ENCODE results near the gene SMOC2. TPM values are rescaled to one million over a fixed set of nuclear protein-coding genes. Genes with fewer than 3 reads are reported as not detected.

The SMOC2 gene
- total and polyA plus RNA-seq, 2 donors (not counting 1 experiment from before 2014, with no cell fraction given): 0.37 TPM; not detected in 1

- Mint-ChIP-seq H3K27ac (no peak overlapping the region), H3K9me3 (ENCODE audit: insufficient read depth) (peaks cover 4% of the 10 kb centered on the region), H3K27me3 (no peaks in the 10 kb centered on the region), H3K4me1 (no peaks in the 10 kb centered on the region), H3K4me3 (no peak overlapping the region)
- H3K36me3 ChIP-seq (replicated peaks in 1 of 2; ENCODE audit: control extremely low read depth in 1 of 2, control insufficient read depth in 1 of 2, extremely low read depth in 1 of 2, insufficient read depth in 2 of 2, low read length in 1 of 2): no peaks in the 10 kb centered on the region
- no peak overlapping the region for H3K4me3 ChIP-seq (ENCODE audit: control extremely low read depth in 1 of 5, extremely low read depth in 1 of 5, insufficient read depth in 1 of 5, low read depth in 2 of 5, low read length in 4 of 5)
- no peak overlapping the region for H3K9ac ChIP-seq (ENCODE audit: low read length)
- ChIA-PET POLR2A (no interaction called here), CTCF (no interaction called here)
- H3K27me3 ChIP-seq (replicated peaks in 1 of 4; ENCODE audit: control extremely low read depth in 1 of 4, control insufficient read depth in 3 of 4, insufficient read depth in 4 of 4, low read length in 3 of 4): no peaks in the 10 kb centered on the region
- no peak overlapping the region for H3K27ac ChIP-seq (ENCODE audit: low read length in 2 of 2)
- no peak overlapping the region for H3K4me2 ChIP-seq (replicated peaks; ENCODE audit: low read depth, low read length, poor library complexity, severe bottlenecking)
- TF ChIP-seq EZH2 (IDR thresholded peaks at IDR 0.05; ENCODE audit: borderline replicate concordance, insufficient read depth, low read depth, low read length, poor library complexity, severe bottlenecking) (no peak), CTCF (IDR thresholded peaks at IDR 0.05) (no peak)
- intact Hi-C loops (cut with micrococcal nuclease): no loop called here
- peaks cover 0 to 10% (median 0%) of the 10 kb centered on the region in 3 donors for H3K9me3 ChIP-seq (ENCODE audit: control extremely low read depth in 1 of 3, control insufficient read depth in 2 of 3, insufficient read depth in 1 of 3, low read length in 2 of 3)
- H2AFZ ChIP-seq (ENCODE audit: insufficient read depth, low read depth, low read length, poor library complexity, severe bottlenecking): no peak overlapping the region
- no peak for ATAC-seq (ENCODE audit: low read depth)
- H3K4me1 ChIP-seq (ENCODE audit: control insufficient read depth in 2 of 2, insufficient read depth in 2 of 2, low read length in 2 of 2): no peaks in the 10 kb centered on the region
- no peaks in the 10 kb centered on the region for H4K20me1 ChIP-seq (ENCODE audit: control insufficient read depth, insufficient read depth, low read length, poor library complexity, severe bottlenecking)
- WGBS (ENCODE audit: insufficient coverage): 82% methylated on average over 10 of the region's 10 CpGs
- H3K79me2 ChIP-seq (ENCODE audit: control insufficient read depth, insufficient read depth, low read length): no peaks in the 10 kb centered on the region
- DNase-seq: no peak
Observed at GRCh38 chr6:168554472-168554871, 113.5 kb downstream of the SMOC2 start.

GRCh38 chr6:168554898-168555617, 114.1 kb downstream of the SMOC2 start:
- ChIA-PET POLR2A (no interaction called here), CTCF (no interaction called here)
- H3K4me2 ChIP-seq (replicated peaks; ENCODE audit: low read depth, low read length, poor library complexity, severe bottlenecking): no peak overlapping the region
- Mint-ChIP-seq H3K4me1 (no peaks in the 10 kb centered on the region), H3K27me3 (no peaks in the 10 kb centered on the region), H3K27ac (no peak overlapping the region), H3K9me3 (ENCODE audit: insufficient read depth) (peaks cover 4% of the 10 kb centered on the region), H3K4me3 (no peak overlapping the region)
- no peaks in the 10 kb centered on the region for H3K4me1 ChIP-seq (ENCODE audit: control insufficient read depth in 2 of 2, insufficient read depth in 2 of 2, low read length in 2 of 2)
- H4K20me1 ChIP-seq (ENCODE audit: control insufficient read depth, insufficient read depth, low read length, poor library complexity, severe bottlenecking): no peaks in the 10 kb centered on the region
- ATAC-seq (ENCODE audit: low read depth): no peak
- no peak overlapping the region for H3K9ac ChIP-seq (ENCODE audit: low read length)
- TF ChIP-seq EZH2 (IDR thresholded peaks at IDR 0.05; ENCODE audit: borderline replicate concordance, insufficient read depth, low read depth, low read length, poor library complexity, severe bottlenecking) (no peak), CTCF (IDR thresholded peaks at IDR 0.05) (no peak)
- no peak overlapping the region for H3K27ac ChIP-seq (ENCODE audit: low read length in 2 of 2)
- H3K27me3 ChIP-seq (replicated peaks in 1 of 4; ENCODE audit: control extremely low read depth in 1 of 4, control insufficient read depth in 3 of 4, insufficient read depth in 4 of 4, low read length in 3 of 4): no peaks in the 10 kb centered on the region
- H2AFZ ChIP-seq (ENCODE audit: insufficient read depth, low read depth, low read length, poor library complexity, severe bottlenecking): no peak overlapping the region
- WGBS (ENCODE audit: insufficient coverage): 92% methylated on average over 29 of the region's 33 CpGs
- H3K4me3 ChIP-seq (ENCODE audit: control extremely low read depth in 1 of 5, extremely low read depth in 1 of 5, insufficient read depth in 1 of 5, low read depth in 2 of 5, low read length in 4 of 5): no peak overlapping the region
- H3K36me3 ChIP-seq (replicated peaks in 1 of 2; ENCODE audit: control extremely low read depth in 1 of 2, control insufficient read depth in 1 of 2, extremely low read depth in 1 of 2, insufficient read depth in 2 of 2, low read length in 1 of 2): no peaks in the 10 kb centered on the region
- intact Hi-C loops (cut with micrococcal nuclease): no loop called here
- peaks cover 0 to 10% (median 0%) of the 10 kb centered on the region in 3 donors for H3K9me3 ChIP-seq (ENCODE audit: control extremely low read depth in 1 of 3, control insufficient read depth in 2 of 3, insufficient read depth in 1 of 3, low read length in 2 of 3)
- DNase-seq: no peak
- H3K79me2 ChIP-seq (ENCODE audit: control insufficient read depth, insufficient read depth, low read length): no peaks in the 10 kb centered on the region

Measured in B cell (primary cell).